Mucosa of descending colon (tissue), 3 donors: ENCODE measurements around the gene FSHR. TPM values are rescaled to one million over a fixed set of nuclear protein-coding genes. Genes with fewer than 3 reads are reported as not detected.

ENCODE experiments used
- ATAC-seq: fragments of 200-7000 bp; cut with Tn5 transposase; one replicate; pipeline ENCODE4 v1.9.1; 2020; ENCODE audit warnings: mild to moderate bottlenecking, moderate library complexity
- DNase-seq, 3 donors: peaks; one replicate each; pipeline ENCODE4 v3.0.0-alpha.2; 2020
- H3K36me3 ChIP-seq: fragments of 200-600 bp; one replicate; pipeline ENCODE4 v1.8.0; 2021; ENCODE audit warnings: low read depth, mild to moderate bottlenecking
- H3K4me1 ChIP-seq: fragments of 200-600 bp; one replicate; pipeline ENCODE4 v1.8.0; 2021; ENCODE audit warnings: low read depth, mild to moderate bottlenecking
- H3K4me3 ChIP-seq: fragments of 200-600 bp; one replicate; pipeline ENCODE4 v1.8.0; 2021; ENCODE audit warnings: mild to moderate bottlenecking
- H3K9me3 ChIP-seq: fragments of 200-600 bp; one replicate; pipeline ENCODE4 v1.8.0; 2021; ENCODE audit warnings: mild to moderate bottlenecking
- intact Hi-C, 2 donors: fragments of 100-400 bp; cut with DNase I in 1 of 2; cut with micrococcal nuclease in 1 of 2; formaldehyde crosslinking; loops; one replicate each; pipeline versions ENCODE4 v1.11.0 to v1.11.1; 2022; cut with DNase I, micrococcal nuclease
- total RNA-seq, 3 donors: library from RNA; stranded (reverse); fragmentation: NEBNext Ultra II Directional in 2 of 3; extraction: Animal tissue kit (Norgen Biotek cat#: 25700) in 2 of 3; gene quantifications; one replicate each; pipeline versions ENCODE4 v1.2.1 to v1.2.4, GENCODE V29; 2021 to 2023
- TF ChIP-seq, protein P1 (sequence below): fragments of 200-600 bp; IDR thresholded peaks from one replicate; pipeline ENCODE4 v1.8.0; 2022; ENCODE audit warnings: antibody characterized with exemption, mild to moderate bottlenecking
- donor health status: DM: no; HTN: no; CAD: no; lungs with moderate emphysema.
- donor health status: DM: no; HTN: no; CAD: no.
- donor health status: DM: no; HTN: yes; CAD: no.

FSHR gene
- total RNA-seq, 3 donors from 2014 or later, result not detected

DNA sequence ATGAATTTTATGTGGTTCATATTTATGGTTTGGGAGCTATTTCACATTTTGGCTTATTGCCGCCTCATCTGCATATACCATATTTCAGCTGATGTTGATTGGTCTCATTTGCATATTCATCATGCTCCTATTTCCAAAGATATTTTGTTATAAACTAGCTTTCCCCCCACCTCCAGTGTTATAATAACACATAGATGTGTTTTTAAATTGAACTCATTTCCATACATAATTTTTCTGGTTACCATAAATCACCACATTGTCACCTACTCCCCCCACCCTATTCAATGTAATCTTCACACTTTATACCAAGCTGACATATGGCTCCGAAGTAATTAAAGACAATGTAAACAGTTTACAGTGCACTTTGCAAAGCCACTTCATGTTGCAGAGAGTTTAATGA lies 101.2 kb downstream of the FSHR start:
- ATAC-seq (no peak), DNase-seq (no peak)
- intact Hi-C loops, result no loop called here
- no peak overlapping the region for H3K4me3 ChIP-seq
- H3K36me3 ChIP-seq, result no peaks in the 10 kb centered on the region
- H3K4me1 ChIP-seq, result no peaks in the 10 kb centered on the region
- TF ChIP-seq, protein P1, sequence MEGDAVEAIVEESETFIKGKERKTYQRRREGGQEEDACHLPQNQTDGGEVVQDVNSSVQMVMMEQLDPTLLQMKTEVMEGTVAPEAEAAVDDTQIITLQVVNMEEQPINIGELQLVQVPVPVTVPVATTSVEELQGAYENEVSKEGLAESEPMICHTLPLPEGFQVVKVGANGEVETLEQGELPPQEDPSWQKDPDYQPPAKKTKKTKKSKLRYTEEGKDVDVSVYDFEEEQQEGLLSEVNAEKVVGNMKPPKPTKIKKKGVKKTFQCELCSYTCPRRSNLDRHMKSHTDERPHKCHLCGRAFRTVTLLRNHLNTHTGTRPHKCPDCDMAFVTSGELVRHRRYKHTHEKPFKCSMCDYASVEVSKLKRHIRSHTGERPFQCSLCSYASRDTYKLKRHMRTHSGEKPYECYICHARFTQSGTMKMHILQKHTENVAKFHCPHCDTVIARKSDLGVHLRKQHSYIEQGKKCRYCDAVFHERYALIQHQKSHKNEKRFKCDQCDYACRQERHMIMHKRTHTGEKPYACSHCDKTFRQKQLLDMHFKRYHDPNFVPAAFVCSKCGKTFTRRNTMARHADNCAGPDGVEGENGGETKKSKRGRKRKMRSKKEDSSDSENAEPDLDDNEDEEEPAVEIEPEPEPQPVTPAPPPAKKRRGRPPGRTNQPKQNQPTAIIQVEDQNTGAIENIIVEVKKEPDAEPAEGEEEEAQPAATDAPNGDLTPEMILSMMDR, result no peak
- peaks cover 5% of the 10 kb centered on the region for H3K9me3 ChIP-seq

DNA sequence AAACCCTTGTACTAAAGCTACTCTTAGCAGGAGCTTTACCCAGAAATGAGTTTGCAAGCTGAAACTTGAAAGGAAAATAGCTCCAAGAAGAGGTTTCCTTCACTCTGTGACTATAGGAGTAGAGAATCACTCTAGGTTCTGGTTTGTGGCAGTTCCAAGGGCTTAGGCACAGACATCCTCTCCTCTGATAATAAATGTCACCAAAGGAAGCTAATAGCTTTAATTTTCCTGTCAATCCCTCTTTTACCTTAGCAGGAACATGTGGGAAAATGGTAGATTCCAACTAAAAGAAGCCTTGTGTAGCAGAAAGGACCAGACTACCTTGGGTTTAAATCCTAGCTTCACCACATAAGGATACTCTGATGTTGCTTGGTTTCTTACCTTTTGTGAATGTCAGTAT lies 104.0 kb downstream of the FSHR start:
- TF ChIP-seq, protein P1, result no peak
- DNase-seq (no peak), ATAC-seq (no peak)
- intact Hi-C loops, result no loop called here
- H3K4me1 ChIP-seq, result no peaks in the 10 kb centered on the region
- H3K36me3 ChIP-seq, result no peaks in the 10 kb centered on the region
- no peaks in the 10 kb centered on the region for H3K9me3 ChIP-seq
- no peak overlapping the region for H3K4me3 ChIP-seq

DNA sequence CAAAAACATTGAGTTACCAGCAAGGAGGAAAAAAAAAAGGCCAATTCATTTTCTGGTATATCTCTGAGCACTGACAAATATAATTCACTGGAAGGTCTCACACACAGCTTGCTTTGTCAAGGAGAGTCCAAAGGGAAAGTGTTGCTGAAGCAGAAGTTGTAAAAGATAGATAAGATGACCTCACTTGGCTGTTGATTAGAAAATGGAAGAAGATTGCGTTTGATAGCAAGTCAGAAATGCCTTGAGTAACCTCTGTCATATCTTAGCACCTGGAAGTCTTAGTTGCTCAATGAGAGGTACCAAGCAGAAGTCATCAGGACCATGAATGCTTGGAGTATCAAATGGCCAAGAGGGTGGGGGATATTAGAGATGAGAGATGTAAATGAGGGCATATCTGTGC lies 105.2 kb downstream of the FSHR start:
- TF ChIP-seq, protein P1, result no peak
- no peak for ATAC-seq
- intact Hi-C loops, result no loop called here
- Histone ChIP-seq H3K4me3 (no peak overlapping the region), H3K36me3 (no peaks in the 10 kb centered on the region), H3K9me3 (no peaks in the 10 kb centered on the region), H3K4me1 (no peaks in the 10 kb centered on the region)
- DNase-seq, result no peak

DNA sequence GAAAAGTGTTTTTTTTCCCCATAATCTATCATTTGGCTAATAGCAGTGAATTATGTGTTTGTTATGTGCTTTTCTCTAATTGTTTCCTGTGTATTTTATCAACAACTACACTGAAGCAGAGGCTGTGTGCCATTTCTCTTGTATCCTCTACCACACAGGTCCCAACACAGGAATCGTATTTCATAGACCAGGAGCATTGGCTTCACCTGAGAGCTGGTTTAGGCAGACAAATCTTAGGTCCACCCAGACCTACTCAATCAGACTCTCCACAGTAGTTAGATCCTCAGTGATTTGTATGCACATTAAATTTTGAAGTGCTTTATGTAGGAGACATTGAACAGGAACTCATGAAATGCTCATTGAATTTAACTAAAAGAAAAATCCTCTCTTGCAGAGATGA lies 109.2 kb downstream of the FSHR start:
- Histone ChIP-seq H3K36me3 (no peaks in the 10 kb centered on the region), H3K4me1 (no peaks in the 10 kb centered on the region), H3K9me3 (no peaks in the 10 kb centered on the region), H3K4me3 (no peak overlapping the region)
- ATAC-seq (no peak), DNase-seq (no peak)
- intact Hi-C loops, result no loop called here
- TF ChIP-seq, protein P1, result no peak

DNA sequence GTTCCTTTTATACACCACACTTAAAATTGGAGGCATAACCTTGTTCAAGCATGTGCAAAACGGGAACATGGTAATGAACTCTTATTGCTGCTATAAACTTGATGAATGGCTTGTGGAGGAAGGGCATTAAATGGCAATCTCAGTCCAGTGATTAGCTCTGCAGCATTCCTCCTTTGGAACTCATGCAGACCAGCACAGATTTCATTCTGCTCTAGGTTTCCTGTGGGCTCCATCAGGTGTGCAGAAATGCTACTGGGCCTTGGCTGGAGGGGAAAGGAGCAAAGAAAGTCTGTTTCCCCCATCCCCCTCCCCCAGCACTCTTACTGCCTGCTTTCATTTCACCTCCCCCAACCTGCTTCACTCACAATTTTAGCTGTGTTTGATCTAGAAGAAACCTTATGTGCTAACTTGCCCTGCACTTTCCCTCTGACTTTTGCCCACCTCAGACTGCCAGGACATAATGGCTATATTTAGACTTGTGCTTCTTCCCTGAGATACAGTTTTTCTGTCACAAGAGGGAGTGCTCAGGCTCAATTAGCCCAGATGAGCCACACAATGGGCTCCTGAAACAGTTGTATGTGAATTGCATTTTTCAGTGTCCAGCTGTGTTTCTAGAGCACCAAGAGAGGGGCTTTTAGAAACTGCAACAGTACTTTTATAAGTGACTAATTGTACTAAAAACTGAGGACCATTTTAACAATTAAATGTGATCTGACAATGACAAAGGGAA lies 109.8 kb downstream of the FSHR start:
- TF ChIP-seq, protein P1, result no peak
- intact Hi-C loops, result no loop called here
- H3K4me3 ChIP-seq, result no peak overlapping the region
- no peaks in the 10 kb centered on the region for H3K36me3 ChIP-seq
- no peaks in the 10 kb centered on the region for H3K9me3 ChIP-seq
- H3K4me1 ChIP-seq, result no peaks in the 10 kb centered on the region
- ATAC-seq (peak; percentile 82), DNase-seq (peak in 1 of 3 donors; percentile 23)
